NCI-H446 (cell line): Measurements from ENCODE around the gene OR2L8.
"Not testable (repeated sequence)": the region's sequence is repeated elsewhere in the genome, so short reads cannot be mapped to it uniquely, and the experiment has no call there.

Source experiments
- DNase-seq, 2 experiments: peaks; one replicate each; lab custom pipeline; 2025; lab: John Stamatoyannopoulos, UW

OR2L8 gene

DNA sequence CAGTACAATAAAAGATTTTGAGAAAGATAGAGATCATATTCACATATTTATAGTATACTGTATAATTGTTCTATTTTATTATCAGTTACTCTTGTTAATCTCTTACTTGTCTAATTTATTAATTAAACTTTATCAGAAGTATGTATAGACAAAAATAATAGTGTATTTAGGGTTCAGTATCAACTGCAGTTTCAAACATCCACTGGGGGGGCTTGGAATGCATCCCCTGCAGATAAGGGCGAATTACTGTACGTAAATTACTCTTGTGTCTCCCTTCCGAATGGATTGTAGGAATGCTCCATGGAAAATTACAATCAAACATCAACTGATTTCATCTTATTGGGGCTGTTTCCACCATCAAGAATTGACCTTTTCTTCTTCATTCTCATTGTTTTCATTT is at the start of gene OR2L8:
OR2L8 (plus strand) TSS at position 301 of the 400 bp plus-strand sequence; CDS start at position 301, 0 bp downstream.
- no peak for DNase-seq

- no peak for DNase-seq
Observed at GRCh38 chr1:247904122-247904521, 44.5 kb upstream of the OR2L8 start.

DNA sequence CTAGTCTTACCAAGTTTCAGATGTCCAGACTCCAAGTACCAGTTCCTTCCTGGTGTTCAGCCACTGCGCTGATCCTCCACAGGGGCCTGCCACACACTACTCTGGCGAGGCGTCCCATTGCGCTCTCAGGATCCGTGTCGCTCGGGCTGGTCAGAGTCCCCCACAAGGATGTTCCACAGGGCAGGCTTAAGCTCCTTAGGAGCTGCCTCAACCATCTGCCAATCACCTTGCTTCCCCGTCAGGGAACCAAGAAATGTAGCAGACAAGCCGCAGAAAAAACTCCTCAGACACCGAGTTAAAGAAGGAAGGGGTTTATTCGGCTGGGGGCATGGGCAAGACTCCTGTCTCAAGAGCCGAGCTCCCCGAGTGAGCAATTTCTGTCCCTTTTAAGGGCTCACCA is 43.5 kb upstream of the OR2L8 start:
- DNase-seq, result no peak

DNA sequence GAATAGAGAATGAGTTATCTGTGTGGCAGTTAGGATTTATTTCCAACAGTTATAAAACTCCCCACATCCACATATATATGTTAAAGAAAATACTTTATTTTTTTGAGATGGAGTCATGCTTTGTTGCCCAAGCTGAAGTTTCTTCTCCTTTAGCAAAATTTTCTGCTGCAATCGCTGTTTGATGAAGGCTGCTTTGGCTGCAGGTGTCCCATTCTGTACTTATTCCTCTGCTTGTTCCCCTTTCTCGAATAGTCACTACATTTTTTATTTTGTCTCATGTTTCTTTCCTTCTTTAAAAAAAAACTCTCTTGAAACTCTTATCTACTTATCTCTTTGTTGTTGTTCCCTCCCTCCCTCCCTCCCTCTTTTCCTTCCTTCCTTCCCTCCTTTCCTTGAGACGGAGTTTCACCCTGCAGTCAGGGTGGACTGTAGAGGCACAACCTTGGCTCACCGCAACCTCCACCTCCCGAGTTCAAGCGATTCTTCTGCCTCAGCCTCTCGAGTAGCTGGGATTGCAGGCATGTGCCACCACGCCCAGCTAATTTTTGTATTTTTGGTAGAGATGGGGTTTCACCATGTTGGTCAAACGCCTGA is 42.7 kb upstream of the OR2L8 start:
- DNase-seq, result no peak

DNA sequence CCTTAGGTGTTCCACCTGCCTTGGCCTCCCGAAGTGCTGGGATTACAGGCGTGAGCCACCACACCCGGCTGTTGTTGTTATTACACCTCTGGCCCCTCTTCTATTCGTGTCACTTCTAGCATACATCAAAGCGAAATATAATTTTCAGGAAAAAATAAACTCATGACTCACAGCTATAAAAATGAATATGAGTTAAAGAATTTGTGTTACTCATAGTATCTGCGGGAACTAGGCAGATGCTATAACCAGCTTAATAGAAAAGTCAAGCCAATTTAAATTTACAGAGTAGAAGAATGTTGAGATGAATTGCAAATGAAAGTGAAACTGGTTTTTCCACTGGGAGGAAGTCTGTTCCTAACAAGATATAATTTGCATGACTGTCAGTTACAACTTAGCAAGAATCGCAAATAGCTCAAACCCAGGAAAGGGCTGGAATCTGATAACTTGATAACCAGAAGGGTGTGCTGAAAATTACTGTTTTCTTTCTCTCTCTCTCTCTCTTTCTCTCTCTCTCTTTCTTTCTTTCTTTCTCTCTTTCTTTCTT is 42.1 kb upstream of the OR2L8 start:
- no peak for DNase-seq

GRCh38 chr1:247908766-247909165 is 39.9 kb upstream of the OR2L8 start:
- no peak for DNase-seq

- no peak for DNase-seq
Observed at GRCh38 chr1:247913786-247914185, 34.9 kb upstream of the OR2L8 start.

DNA sequence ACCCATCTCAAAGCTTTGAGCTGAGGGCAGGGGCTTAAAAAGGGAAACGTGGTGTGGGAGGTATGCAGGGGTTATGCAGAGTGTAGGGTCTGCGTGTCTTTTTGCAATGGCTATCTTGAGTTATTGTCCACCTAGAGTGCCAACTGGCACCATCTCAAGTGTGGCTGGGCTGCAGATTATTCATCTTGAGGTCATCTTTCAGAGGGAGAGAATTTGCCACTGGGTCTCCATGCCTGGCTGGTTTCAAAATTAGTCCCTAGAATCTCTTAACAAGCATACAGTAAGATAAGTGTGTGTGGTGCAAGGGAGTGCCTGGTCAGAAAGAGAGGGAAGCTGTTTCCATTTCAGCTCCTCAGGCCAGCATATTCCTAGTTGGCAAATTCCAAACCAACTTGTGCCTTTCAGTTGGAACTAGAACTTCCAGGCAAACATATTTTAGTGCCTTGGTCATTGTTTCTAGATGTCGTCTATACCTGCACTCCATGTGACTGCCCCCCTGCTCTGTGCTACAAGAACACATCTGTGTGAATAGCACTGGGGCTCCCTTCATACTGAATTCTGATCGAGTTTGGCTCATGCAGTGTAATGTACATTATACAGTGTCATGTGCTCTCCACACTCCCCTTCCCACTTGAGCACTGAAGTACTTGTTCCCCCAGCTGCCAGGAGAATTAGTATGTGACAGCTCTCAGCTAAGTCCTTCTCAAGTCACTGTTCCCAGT is 33.6 kb upstream of the OR2L8 start:
- no peak for DNase-seq

DNA sequence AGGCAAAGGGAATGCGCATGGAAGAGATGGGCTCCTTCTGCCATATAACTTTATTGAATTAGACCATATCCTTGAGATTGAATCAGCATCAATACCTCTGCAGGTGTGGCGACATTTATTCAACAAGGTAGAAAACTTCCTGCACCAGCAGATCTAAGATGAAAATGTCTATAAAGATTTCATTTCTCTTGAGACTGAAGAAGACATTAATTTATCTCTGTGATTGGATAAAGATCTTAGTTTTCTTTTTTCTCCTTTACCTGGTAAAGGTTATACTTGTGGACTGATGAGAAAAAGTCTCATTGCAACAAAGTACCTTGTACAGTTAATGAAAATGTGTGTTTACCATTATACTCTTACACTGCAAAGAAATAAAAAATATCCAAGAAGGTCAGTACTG is 28.7 kb upstream of the OR2L8 start, which contains the start of gene OR2T8:
OR2T8 (plus strand) TSS at position 301 of the 400 bp plus-strand sequence. CDS start 766 bp downstream, outside the sequence.
- no peak for DNase-seq

DNA sequence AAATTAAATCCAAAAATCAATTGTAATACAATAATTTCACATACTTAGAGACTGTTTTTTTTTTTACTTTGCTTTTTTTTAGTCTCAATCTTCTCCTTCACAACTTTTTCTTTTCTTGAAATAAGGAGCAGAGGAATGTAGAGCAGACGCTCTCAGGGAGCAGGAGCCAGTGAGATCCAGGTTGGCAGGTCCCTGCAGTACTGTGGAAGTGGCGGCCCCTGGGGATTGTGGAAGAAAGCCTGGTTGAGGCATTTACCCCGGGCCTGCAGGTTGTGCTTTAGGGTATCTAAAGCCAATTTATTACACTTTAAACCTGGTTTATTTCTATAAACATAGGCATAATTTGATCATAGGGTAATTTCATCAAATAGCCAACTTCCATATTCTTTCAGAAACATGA is 24.7 kb upstream of the OR2L8 start:
- DNase-seq, result no peak

GRCh38 chr1:247924868-247925267 is 23.8 kb upstream of the OR2L8 start, which contains the start of gene OR2AJ1:
OR2AJ1 (plus strand) TSS chr1:247924889; CDS start chr1:247933769, 8,880 bp downstream.
- DNase-seq, result no peak

DNA sequence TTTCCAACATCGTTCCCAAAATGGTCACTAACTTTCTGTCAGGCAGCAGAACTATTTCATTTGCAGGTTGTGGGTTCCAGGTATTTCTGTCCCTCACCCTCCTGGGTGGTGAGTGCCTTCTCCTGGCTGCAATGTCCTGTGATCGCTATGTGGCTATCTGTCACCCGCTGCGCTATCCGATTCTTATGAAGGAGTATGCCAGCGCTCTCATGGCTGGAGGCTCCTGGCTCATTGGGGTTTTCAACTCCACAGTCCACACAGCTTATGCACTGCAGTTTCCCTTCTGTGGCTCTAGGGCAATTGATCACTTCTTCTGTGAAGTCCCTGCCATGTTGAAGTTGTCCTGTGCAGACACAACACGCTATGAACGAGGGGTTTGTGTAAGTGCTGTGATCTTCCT is 14.7 kb upstream of the OR2L8 start:
- no peak for DNase-seq

GRCh38 chr1:247935781-247936180 is 12.9 kb upstream of the OR2L8 start:
- no peak for DNase-seq

- DNase-seq, result no peak
Observed at GRCh38 chr1:247936415-247936814, 12.2 kb upstream of the OR2L8 start.

DNA sequence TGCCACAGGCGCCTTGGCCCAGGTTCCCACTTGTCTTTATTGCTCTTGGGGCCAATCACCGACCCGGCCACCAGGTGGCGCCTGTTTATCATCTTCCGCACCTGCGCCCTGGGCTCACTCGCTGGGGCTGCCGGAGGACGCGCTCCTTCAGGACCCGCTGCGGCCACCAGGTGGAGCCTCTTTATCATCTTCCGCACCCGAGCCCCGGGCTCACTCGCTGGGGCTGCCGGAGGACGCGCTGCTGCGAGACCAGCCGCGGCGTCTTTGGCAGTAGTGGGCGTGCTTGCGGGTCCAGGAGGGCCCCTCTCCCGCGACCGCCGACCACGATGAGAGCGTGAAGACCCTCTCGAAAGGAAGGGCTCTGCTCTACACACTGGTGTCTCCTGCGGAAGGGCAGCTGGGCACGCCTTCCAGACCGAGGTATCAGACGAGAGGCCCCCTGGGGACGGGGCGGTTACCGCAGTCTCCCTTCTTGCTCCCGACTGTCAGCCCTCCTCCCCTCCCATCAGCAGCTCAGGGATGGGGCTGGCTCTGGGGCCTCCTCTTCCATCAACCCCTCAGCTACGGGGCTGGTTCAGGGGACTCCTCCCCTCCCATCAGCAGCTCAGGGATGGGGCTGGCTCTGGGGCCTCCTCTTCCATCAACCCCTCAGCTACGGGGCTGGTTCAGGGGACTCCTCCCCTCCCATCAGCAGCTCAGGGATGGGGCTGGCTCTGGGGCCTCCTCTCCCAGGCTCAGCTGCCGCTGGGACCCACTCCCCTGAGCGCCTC is 11.5 kb upstream of the OR2L8 start:
- not testable (repeated sequence) for DNase-seq

GRCh38 chr1:247942624-247943023 is 6.0 kb upstream of the OR2L8 start:
- no peak for DNase-seq

GRCh38 chr1:247953408-247953807 is 4.8 kb downstream of the OR2L8 start:
- DNase-seq, result no peak

DNA sequence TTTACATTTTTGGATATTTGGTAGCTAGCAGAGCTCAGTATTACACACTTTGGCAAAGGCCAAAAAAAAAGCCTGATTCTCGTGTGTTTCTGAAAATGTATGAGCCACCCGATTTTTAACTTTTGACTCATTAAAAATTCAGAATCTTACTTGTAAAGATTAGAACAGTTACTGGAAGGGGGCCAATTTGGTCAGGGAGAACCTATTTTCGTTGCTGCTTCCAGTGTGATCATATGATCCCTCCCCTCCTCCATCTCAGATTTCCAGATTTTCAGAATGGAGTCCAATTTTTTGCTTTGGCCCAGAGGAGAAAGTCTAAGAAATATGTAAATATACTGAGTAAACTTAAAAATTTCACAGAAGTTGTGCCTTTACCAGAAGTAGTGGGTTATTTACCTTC is 13.1 kb downstream of the OR2L8 start:
- DNase-seq, result no peak

DNA sequence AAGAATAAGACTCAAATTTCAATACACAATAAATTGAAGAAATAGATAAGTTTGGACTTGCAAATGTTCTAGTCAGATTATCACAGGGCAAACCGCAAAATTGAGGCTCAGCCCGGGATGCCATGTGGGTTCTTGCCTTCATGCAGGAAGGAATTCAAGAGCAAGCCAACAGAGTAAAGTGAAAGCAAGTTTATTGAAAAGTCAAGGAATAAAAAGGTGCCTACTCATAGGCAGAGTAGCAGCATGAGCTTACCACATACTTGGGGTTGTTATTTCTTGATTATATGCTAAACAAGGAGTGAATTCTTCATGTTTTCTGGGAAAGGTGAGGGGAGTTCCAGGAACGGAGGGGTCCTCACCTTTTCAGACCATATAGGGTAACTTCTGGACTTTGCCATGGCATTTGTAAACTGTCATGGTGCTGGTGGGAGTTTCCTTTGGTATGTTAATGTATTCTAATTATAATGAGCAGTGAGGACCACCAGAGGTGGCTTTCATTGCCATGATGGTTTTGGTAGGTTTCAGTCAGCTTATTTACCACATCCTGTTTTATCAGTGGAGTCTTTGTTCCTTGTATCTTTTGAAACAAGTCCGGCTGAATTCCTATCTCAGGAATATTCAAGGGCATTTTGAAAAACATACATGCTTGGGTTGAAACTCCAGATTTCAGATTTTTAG is 14.4 kb downstream of the OR2L8 start:
- DNase-seq, result no peak

- no peak for DNase-seq
Observed at GRCh38 chr1:247964933-247965332, 16.3 kb downstream of the OR2L8 start, which contains the start of gene OR2AK2. OR2AK2 (plus strand) TSS chr1:247965233; CDS start chr1:247965377, 144 bp downstream.

DNA sequence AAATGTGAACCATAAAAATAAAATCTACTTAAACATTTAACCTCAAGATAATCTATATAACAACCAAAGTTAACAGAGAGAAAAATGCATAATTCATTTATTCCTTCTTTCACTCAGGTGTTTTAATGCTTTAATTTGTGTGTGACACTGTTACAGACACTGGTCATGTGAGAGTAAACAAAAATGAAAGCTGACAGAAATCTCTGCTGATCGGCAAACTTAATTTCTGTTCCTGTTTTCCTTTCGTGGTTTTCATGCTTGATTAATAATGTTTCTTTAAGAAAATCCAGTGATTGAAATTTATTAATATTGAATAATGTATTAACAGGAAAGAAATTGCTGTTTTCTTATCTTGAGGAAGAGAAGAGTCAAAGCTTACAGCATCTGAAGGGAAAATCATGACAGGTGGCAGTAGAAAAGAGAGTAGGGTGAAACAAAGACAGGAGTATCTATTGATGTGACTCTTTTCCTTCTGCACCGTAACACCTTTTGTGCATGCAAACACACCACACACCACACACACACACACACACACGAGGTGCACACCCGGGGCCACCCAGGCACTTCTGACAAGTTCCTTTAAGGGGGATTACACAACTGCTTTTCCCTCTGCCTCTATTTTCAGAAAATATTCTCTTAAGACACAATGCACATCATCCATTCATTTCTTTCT is 18.0 kb downstream of the OR2L8 start:
- no peak for DNase-seq
